Spinal cord (tissue), 10 donors: ENCODE results near the gene ARHGAP18. TPM values are rescaled to one million over a fixed set of nuclear protein-coding genes. Genes with fewer than 3 reads are reported as not detected.

Experiments
- DNase-seq, 6 donors: peaks; one replicate each; pipeline versions ENCODE4 v3.0.0 to v3.0.0-alpha.2; 2013 to 2015; ENCODE audit warnings: low spot score in 6 of 6, low read depth in 4 of 6
- H3K27ac ChIP-seq: one replicate; pipeline ENCODE4 v1.5.1; 2013; ENCODE audit warnings: low read depth, low read length, control low read depth
- H3K27me3 ChIP-seq: one replicate; pipeline ENCODE4 v1.6.1; 2013; ENCODE audit warnings: low read length; ENCODE audit not compliant: control insufficient read depth, insufficient read depth
- H3K36me3 ChIP-seq: one replicate; pipeline ENCODE4 v1.6.1; 2013; ENCODE audit warnings: low read length; ENCODE audit not compliant: control insufficient read depth, insufficient read depth
- H3K4me1 ChIP-seq: one replicate; pipeline ENCODE4 v1.6.1; 2013; ENCODE audit warnings: low read length; ENCODE audit not compliant: control insufficient read depth, insufficient read depth
- H3K4me3 ChIP-seq: one replicate; pipeline ENCODE4 v1.5.1; 2013; ENCODE audit warnings: low read depth, low read length, control low read depth
- H3K9me3 ChIP-seq: one replicate; pipeline ENCODE4 v1.6.1; 2013; ENCODE audit warnings: low read length; ENCODE audit not compliant: control insufficient read depth, insufficient read depth
- WGBS: methylation state at CpG from one replicate; pipeline ENCODE4 v1.1.5; 2013; ENCODE audit warnings: missing lambda C conversion rate; ENCODE audit not compliant: insufficient coverage; 5-methylcytosine and 5-hydroxymethylcytosine counted together
- polyA plus RNA-seq, 2 donors: library from polyadenylated mRNA; unstranded; fragments of 120-200 nt; gene quantifications; one replicate each; pipeline ENCODE4 v1.2.1, GENCODE V29; 2013; ENCODE audit not compliant: insufficient read length in 2 of 2
- total RNA-seq, 2 donors: library from RNA; depleted of rRNA in 1 of 2; stranded (reverse); fragments of 120-200 nt in 1 of 2; fragments of >200 nt in 1 of 2; gene quantifications; one replicate each; pipeline versions ENCODE4 v1.2.3 to v1.2.4, GENCODE V29; 2013 to 2014
- donor health status: healthy.

Gene ARHGAP18
- total and polyA plus RNA-seq, 4 donors = 8.0 to 18.6 (median 13.9) TPM

- Histone ChIP-seq H3K9me3 (no peaks in the 10 kb centered on the region), H3K4me3 (no peak overlapping the region), H3K36me3 (no peaks in the 10 kb centered on the region), H3K27me3 (peaks cover 5% of the 10 kb centered on the region), H3K4me1 (peaks cover 9% of the 10 kb centered on the region), H3K27ac (no peak overlapping the region)
- no peak for DNase-seq
- 79% methylated on average over 2 of the region's 3 CpGs for WGBS
These were observed 46.4 kb downstream of the ARHGAP18 start for GRCh38 chr6:129663531-129663930.

- H3K36me3 ChIP-seq = no peaks in the 10 kb centered on the region
- H3K27me3 ChIP-seq = peaks cover 5% of the 10 kb centered on the region
- H3K4me3 ChIP-seq = no peak overlapping the region
- H3K9me3 ChIP-seq = no peaks in the 10 kb centered on the region
- peaks cover 9% of the 10 kb centered on the region for H3K4me1 ChIP-seq
- no peak for DNase-seq
- WGBS = 100% methylated on average over 1 of the region's 4 CpGs
- no peak overlapping the region for H3K27ac ChIP-seq
These were observed 47.0 kb downstream of the ARHGAP18 start for GRCh38 chr6:129662980-129663431.

GRCh38 chr6:129662406-129662766 is 47.6 kb downstream of the ARHGAP18 start:
- Histone ChIP-seq H3K27me3 (peaks cover 5% of the 10 kb centered on the region), H3K4me3 (no peak overlapping the region), H3K36me3 (no peaks in the 10 kb centered on the region), H3K4me1 (peaks cover 9% of the 10 kb centered on the region), H3K27ac (peak overlapping the region; percentile 37), H3K9me3 (no peaks in the 10 kb centered on the region)
- no peak for DNase-seq
- WGBS = 43% methylated on average over 1 of the region's 2 CpGs

GRCh38 chr6:129661536-129662405 is 48.2 kb downstream of the ARHGAP18 start:
- Histone ChIP-seq H3K36me3 (no peaks in the 10 kb centered on the region), H3K4me3 (no peak overlapping the region), H3K27me3 (peaks cover 5% of the 10 kb centered on the region), H3K27ac (peak overlapping the region; percentile 37), H3K9me3 (no peaks in the 10 kb centered on the region), H3K4me1 (peaks cover 9% of the 10 kb centered on the region)
- DNase-seq = peak in 3 of 6 donors; percentile 42 to 81 (median 69)
- 59% methylated on average over 6 of the region's 7 CpGs for WGBS

- H3K27ac ChIP-seq = no peak overlapping the region
- H3K27me3 ChIP-seq = peaks cover 5% of the 10 kb centered on the region
- no peaks in the 10 kb centered on the region for H3K36me3 ChIP-seq
- DNase-seq = no peak
- peaks cover 9% of the 10 kb centered on the region for H3K4me1 ChIP-seq
- no peak overlapping the region for H3K4me3 ChIP-seq
- no peaks in the 10 kb centered on the region for H3K9me3 ChIP-seq
- WGBS = 78% methylated on average over 2 of the region's 2 CpGs
These were observed 49.7 kb downstream of the ARHGAP18 start for GRCh38 chr6:129660346-129660676.

GRCh38 chr6:129659590-129660345 is 50.2 kb downstream of the ARHGAP18 start:
- 92% methylated on average over 12 of the region's 14 CpGs for WGBS
- Histone ChIP-seq H3K27me3 (peaks cover 5% of the 10 kb centered on the region), H3K36me3 (no peaks in the 10 kb centered on the region), H3K4me3 (no peak overlapping the region), H3K27ac (no peak overlapping the region), H3K9me3 (no peaks in the 10 kb centered on the region), H3K4me1 (peaks cover 9% of the 10 kb centered on the region)
- no peak for DNase-seq

GRCh38 chr6:129659167-129659566 is 50.8 kb downstream of the ARHGAP18 start:
- H3K27me3 ChIP-seq = peaks cover 5% of the 10 kb centered on the region
- WGBS = 100% methylated on average over 1 of the region's 3 CpGs

GRCh38 chr6:129657483-129657882 is 52.5 kb downstream of the ARHGAP18 start:
- Histone ChIP-seq H3K27me3 (peaks cover 5% of the 10 kb centered on the region), H3K36me3 (no peaks in the 10 kb centered on the region), H3K4me3 (no peak overlapping the region), H3K9me3 (no peaks in the 10 kb centered on the region), H3K4me1 (peaks cover 9% of the 10 kb centered on the region), H3K27ac (no peak overlapping the region)
- 86% methylated on average over 3 of the region's 3 CpGs for WGBS
- peak in 2 of 6 donors; percentile 69 to 71 for DNase-seq

More at GRCh38 chr6:129659167-129659566, 50.8 kb downstream of the ARHGAP18 start:
- no peak overlapping the region for H3K27ac ChIP-seq
- no peak for DNase-seq
- no peaks in the 10 kb centered on the region for H3K9me3 ChIP-seq
- no peaks in the 10 kb centered on the region for H3K36me3 ChIP-seq
- peaks cover 9% of the 10 kb centered on the region for H3K4me1 ChIP-seq
- H3K4me3 ChIP-seq = no peak overlapping the region

GRCh38 chr6:129655334-129655733 is 54.6 kb downstream of the ARHGAP18 start:
- no CpG with 5 or more reads among the region's 1 CpG for WGBS
- Histone ChIP-seq H3K9me3 (no peaks in the 10 kb centered on the region), H3K4me3 (no peak overlapping the region), H3K27ac (no peak overlapping the region), H3K36me3 (no peaks in the 10 kb centered on the region), H3K27me3 (peaks cover 5% of the 10 kb centered on the region), H3K4me1 (no peaks in the 10 kb centered on the region)
- no peak for DNase-seq
